ENCODE results near the gene UBE2G2.

UBE2G2 gene

GRCh38 chr21:44814498-44815023 is 12.9 kb upstream of the UBE2G2 start:
- DNase-seq: no peak

- no peak for DNase-seq
Observed at GRCh38 chr21:44813727-44814126, 12.1 kb upstream of the UBE2G2 start.

GRCh38 chr21:44813149-44813548 is 11.5 kb upstream of the UBE2G2 start:
- DNase-seq: no peak

GRCh38 chr21:44812640-44813039 is 11.0 kb upstream of the UBE2G2 start:
- DNase-seq: no peak

- no peak for DNase-seq
Observed at GRCh38 chr21:44810779-44811178, 9.2 kb upstream of the UBE2G2 start.

- no peak for DNase-seq
Observed at GRCh38 chr21:44805859-44806258, 4.2 kb upstream of the UBE2G2 start.

- DNase-seq: no peak
Observed at GRCh38 chr21:44805226-44805625, 3.6 kb upstream of the UBE2G2 start.

- no peak for DNase-seq
Observed at GRCh38 chr21:44804762-44805161, 3.1 kb upstream of the UBE2G2 start.

- DNase-seq: no peak
Observed at GRCh38 chr21:44803651-44804050, 2.0 kb upstream of the UBE2G2 start.

GRCh38 chr21:44802396-44803153 is 955 bp upstream of the UBE2G2 start:
- DNase-seq: no peak

GRCh38 chr21:44800971-44801467 is 601 bp downstream of the UBE2G2 start:
- DNase-seq: peak in 1 of 2 donors; percentile 10

GRCh38 chr21:44800103-44800502 is 1.5 kb downstream of the UBE2G2 start:
- DNase-seq: no peak

- DNase-seq: no peak
Observed at GRCh38 chr21:44799646-44800045, 2.0 kb downstream of the UBE2G2 start.

GRCh38 chr21:44797775-44798174 is 3.8 kb downstream of the UBE2G2 start:
- no peak for DNase-seq

GRCh38 chr21:44795342-44795741 is 6.3 kb downstream of the UBE2G2 start:
- no peak for DNase-seq

- DNase-seq: no peak
Observed at GRCh38 chr21:44793592-44794374, 7.8 kb downstream of the UBE2G2 start.

- DNase-seq: peak; percentile 23 to 41
Observed at GRCh38 chr21:44792702-44793591, 8.7 kb downstream of the UBE2G2 start.

GRCh38 chr21:44791993-44792392 is 9.6 kb downstream of the UBE2G2 start:
- DNase-seq: no peak

- DNase-seq: no peak
Observed at GRCh38 chr21:44791246-44791645, 10.4 kb downstream of the UBE2G2 start.

GRCh38 chr21:44790368-44790767 is 11.3 kb downstream of the UBE2G2 start:
- no peak for DNase-seq

GRCh38 chr21:44789880-44790279 is 11.7 kb downstream of the UBE2G2 start:
- no peak for DNase-seq

- no peak for DNase-seq
Observed at GRCh38 chr21:44785620-44786335, 15.8 kb downstream of the UBE2G2 start.

Measured in stimulated activated CD4-positive, alpha-beta T cell treated with anti-CD3 and anti-CD28 coated beads, Interleukin-2, amount 100 ng/mL, for 48 hours (primary cell).